Stomach (tissue), 9 donors: Measurements from ENCODE around the gene CST9L. TPM values are rescaled to one million over a fixed set of nuclear protein-coding genes. Genes with fewer than 3 reads are reported as not detected.

Experiments used
- DNase-seq, 2 donors: peaks; one replicate each; pipeline versions ENCODE4 v3.0.0 to v3.0.0-alpha.2; 2013 to 2019
- H3K27ac ChIP-seq, 5 donors: fragments of 200-600 bp in 4 of 5; sonication (generic) in 4 of 5; one replicate each; pipeline ENCODE4 v1.5.1; 2013 to 2019; ENCODE audit warnings: mild to moderate bottlenecking in 1 of 5, moderate library complexity in 1 of 5
- H3K27me3 ChIP-seq, 3 donors: fragments of 200-600 bp; sonication (generic); one replicate each; pipeline ENCODE4 v1.5.1; 2017 to 2019; ENCODE audit warnings: mixed run types in 1 of 3
- H3K36me3 ChIP-seq, 4 donors: fragments of 200-600 bp; sonication (generic); 1 replicate in 3 of 4; 2 replicates in 1 of 4; pipeline ENCODE4 v1.5.1; 2016 to 2019
- H3K4me1 ChIP-seq, 4 donors: fragments of 200-600 bp; sonication (generic); one replicate each; pipeline ENCODE4 v1.5.1; 2016 to 2019
- H3K4me3 ChIP-seq, 4 donors: fragments of 200-600 bp; sonication (generic) in 3 of 4; one replicate each; pipeline ENCODE4 v1.5.1; 2016 to 2019; ENCODE audit warnings: mild to moderate bottlenecking in 1 of 4
- H3K9me3 ChIP-seq, 4 donors: fragments of 200-600 bp; sonication (generic); one replicate each; pipeline ENCODE4 v1.5.1; 2016 to 2019
- CTCF ChIP-seq, 7 experiments: fragments of 450-650 bp in 4 of 7; fragments of 200-600 bp in 3 of 7; sonication (generic) in 3 of 7; IDR thresholded peaks; one replicate each; pipeline ENCODE4 v1.5.1; 2016 to 2019; ENCODE audit warnings: antibody characterized with exemption in 7 of 7, control low read depth in 2 of 7, mild to moderate bottlenecking in 1 of 7
- EP300 ChIP-seq: sonication (generic); formaldehyde crosslinking; IDR thresholded peaks from one replicate; pipeline ENCODE4 v1.6.1; 2017; ENCODE audit warnings: antibody characterized with exemption
- POLR2A ChIP-seq, 4 donors: fragments of 450-650 bp; IDR thresholded peaks; one replicate each; pipeline ENCODE4 v1.6.1; 2016; ENCODE audit warnings: antibody characterized with exemption in 4 of 4, control low read depth in 2 of 4, mild to moderate bottlenecking in 1 of 4, moderate library complexity in 1 of 4
- POLR2AphosphoS5 ChIP-seq, 3 donors: sonication (generic); formaldehyde crosslinking; IDR thresholded peaks; one replicate each; pipeline ENCODE4 v1.6.1; 2016; ENCODE audit warnings: antibody characterized with exemption in 3 of 3
- WGBS, 5 donors: extraction: QIAGEN DNeasy Blood & Tissue Kit in 3 of 5; methylation state at CpG; one replicate each; pipeline versions ENCODE4 v1.1.5 to v1.1.7; 2013 to 2018; 5-methylcytosine and 5-hydroxymethylcytosine counted together
- intact Hi-C: fragments of 100-400 bp; cut with DNase I; formaldehyde crosslinking; loops from one replicate; pipeline ENCODE4 v1.15.1; 2023; ENCODE audit warnings: low total_unique reads
- polyA plus RNA-seq, 3 donors: library from polyadenylated mRNA; stranded (reverse); fragments of 200-250 nt; gene quantifications; one replicate each; pipeline ENCODE4 v1.2.3, GENCODE V29; 2013
- total RNA-seq, 5 donors: library from RNA; depleted of rRNA; stranded (reverse); fragments of >200 nt; gene quantifications; one replicate each; pipeline versions ENCODE4 v1.1.0 to v1.2.3, GENCODE V29; 2014 to 2016
- donor health status: healthy with polysubstance abuse.
- donor health status: Bipolar disorder and iron deficiency.
- donor health status: healthy.

CST9L gene
- total and polyA plus RNA-seq, 8 donors, result not detected

DNA sequence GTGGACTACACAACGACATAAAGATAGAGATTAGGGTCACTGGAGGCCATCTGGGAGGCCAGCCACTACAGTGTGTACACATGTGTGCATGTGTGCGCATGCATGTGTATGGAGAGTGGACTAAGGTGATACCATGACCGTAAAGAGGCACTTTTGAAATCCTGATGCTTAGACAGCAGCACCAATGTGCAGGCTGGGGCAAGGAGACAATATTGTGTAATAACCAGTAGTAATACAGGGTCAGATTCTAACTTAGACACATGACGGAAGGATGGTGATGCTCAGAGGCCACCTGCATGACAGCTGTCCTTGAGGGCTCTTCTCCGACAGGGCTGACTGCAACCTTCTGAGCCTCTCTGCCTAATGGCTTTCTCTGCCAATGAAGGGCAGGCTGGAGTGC is 25.5 kb downstream of the CST9L start:
- WGBS, 5 donors, result 49 to 52% (median 51%) methylated on average over 5 of the region's 5 CpGs
- no peaks in the 10 kb centered on the region for H3K9me3 ChIP-seq
- peaks cover 0 to 7% (median 0%) of the 10 kb centered on the region in 3 donors for H3K27me3 ChIP-seq
- no peak for DNase-seq
- intact Hi-C loops, result no loop called here
- H3K4me3 ChIP-seq, result no peak overlapping the region
- H3K4me1 ChIP-seq, result no peaks in the 10 kb centered on the region
- no peak overlapping the region for H3K27ac ChIP-seq
- H3K36me3 ChIP-seq, result no peaks in the 10 kb centered on the region
- TF ChIP-seq EP300 (no peak), POLR2A (IDR thresholded peaks at IDR 0.05) (no peak), CTCF (IDR thresholded peaks at IDR 0.05) (no peak), POLR2AphosphoS5 (IDR thresholded peaks at IDR 0.05) (no peak)

DNA sequence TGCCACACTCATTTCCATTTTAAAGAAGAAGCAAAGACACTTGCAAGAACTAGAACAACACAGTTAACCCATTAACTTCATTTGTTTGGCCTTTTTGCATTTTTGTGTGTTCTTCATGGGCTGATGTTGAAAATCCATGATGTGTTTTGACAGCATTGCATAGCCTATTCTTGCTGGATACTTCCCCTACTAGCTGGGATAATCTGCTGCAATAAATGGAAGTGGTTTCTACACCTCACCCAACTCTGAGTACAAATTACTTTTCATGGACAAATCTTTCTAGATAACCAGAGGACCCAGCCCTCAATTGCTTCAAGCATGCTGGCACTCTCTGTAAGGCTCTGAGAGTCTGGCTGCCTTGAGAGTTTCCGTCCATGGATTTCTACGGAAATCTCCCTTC is 26.5 kb downstream of the CST9L start:
- H3K27me3 ChIP-seq, result peaks cover 0 to 7% (median 0%) of the 10 kb centered on the region in 3 donors
- H3K36me3 ChIP-seq, result no peaks in the 10 kb centered on the region
- no peaks in the 10 kb centered on the region for H3K4me1 ChIP-seq
- 82 to 87% (median 83%) methylated on average over 2 of the region's 2 CpGs for WGBS, 5 donors
- H3K4me3 ChIP-seq, result no peak overlapping the region
- H3K27ac ChIP-seq, result no peak overlapping the region
- H3K9me3 ChIP-seq, result no peaks in the 10 kb centered on the region
- no peak for DNase-seq
- TF ChIP-seq EP300, result no peak
- intact Hi-C loops, result no loop called here

DNA sequence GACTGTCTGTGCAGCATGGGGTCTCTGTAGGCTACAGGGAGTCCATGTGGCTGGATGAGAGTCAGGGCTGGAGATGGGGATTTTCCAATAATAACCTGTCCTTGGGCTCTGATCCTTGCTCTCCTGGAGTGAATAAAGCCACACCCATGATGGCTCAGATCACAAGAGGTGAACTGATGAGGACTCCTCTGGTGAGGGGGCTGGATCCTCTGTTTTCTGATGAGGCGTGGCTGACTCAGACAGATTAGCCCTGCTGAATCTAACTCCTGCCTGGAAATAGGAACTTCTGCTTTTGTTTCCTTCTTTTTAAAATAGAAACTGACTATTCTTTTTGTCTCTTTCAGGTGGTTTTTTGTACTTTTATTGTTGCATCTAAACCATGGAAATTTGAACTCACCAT is 27.0 kb downstream of the CST9L start:
- Histone ChIP-seq H3K4me3 (no peak overlapping the region), H3K9me3 (no peaks in the 10 kb centered on the region), H3K4me1 (no peaks in the 10 kb centered on the region), H3K27ac (no peak overlapping the region), H3K36me3 (no peaks in the 10 kb centered on the region), H3K27me3 (peaks cover 0 to 7% (median 0%) of the 10 kb centered on the region in 3 donors)
- TF ChIP-seq POLR2A (IDR thresholded peaks at IDR 0.05) (no peak), CTCF (IDR thresholded peaks at IDR 0.05) (no peak), EP300 (no peak), POLR2AphosphoS5 (IDR thresholded peaks at IDR 0.05) (no peak)
- no peak for DNase-seq
- intact Hi-C loops, result no loop called here
- WGBS, 5 donors, result 34 to 65% (median 50%) methylated on average over 1 of the region's 1 CpG

DNA sequence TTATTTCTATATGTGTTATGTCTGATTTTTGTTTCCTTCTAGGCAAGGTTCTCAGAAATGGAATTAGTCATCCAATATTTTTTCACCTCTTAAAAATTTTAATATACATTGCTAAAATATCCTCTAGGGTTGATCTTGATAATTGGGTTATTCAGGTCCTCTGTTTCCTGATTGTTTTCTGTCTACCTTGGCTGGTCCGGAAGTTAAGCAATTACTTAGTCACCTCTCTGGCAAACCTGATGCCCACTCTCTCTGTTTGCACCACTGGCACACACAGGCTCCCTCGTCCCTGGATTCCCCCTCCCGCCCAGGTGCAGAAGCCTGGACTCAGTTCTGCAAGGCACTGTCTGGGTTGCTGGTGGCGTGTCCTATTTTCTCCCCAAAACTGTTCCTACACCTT is 27.7 kb downstream of the CST9L start:
- no peak for DNase-seq
- peaks cover 0 to 7% (median 0%) of the 10 kb centered on the region in 3 donors for H3K27me3 ChIP-seq
- WGBS, 5 donors, result 64 to 74% (median 70%) methylated on average over 4 of the region's 4 CpGs
- TF ChIP-seq EP300 (no peak), POLR2A (IDR thresholded peaks at IDR 0.05) (no peak), POLR2AphosphoS5 (IDR thresholded peaks at IDR 0.05) (no peak), CTCF (IDR thresholded peaks at IDR 0.05) (no peak)
- no peaks in the 10 kb centered on the region for H3K4me1 ChIP-seq
- no peaks in the 10 kb centered on the region for H3K9me3 ChIP-seq
- no peak overlapping the region for H3K4me3 ChIP-seq
- intact Hi-C loops, result no loop called here
- H3K36me3 ChIP-seq, result no peaks in the 10 kb centered on the region
- no peak overlapping the region for H3K27ac ChIP-seq

DNA sequence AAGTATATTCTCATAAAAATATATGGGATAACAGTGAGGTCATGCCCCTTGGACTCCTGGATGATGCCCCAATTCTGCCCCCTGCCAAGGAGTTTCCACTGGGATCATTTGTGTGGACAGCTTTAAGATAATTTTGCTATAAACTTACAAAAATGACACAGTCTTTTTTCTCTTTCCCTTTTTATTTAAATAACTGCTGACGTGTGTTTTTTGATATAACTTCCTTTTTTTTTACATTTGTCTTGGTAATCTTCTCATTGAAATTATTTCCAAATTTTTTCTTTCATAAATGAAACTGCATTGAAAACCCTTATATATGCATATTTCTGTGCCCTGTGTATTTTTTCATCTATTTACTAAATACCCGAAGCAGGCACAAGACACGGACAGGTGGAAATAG is 31.3 kb downstream of the CST9L start:
- TF ChIP-seq EP300, result no peak
- TF ChIP-seq POLR2AphosphoS5 (IDR thresholded peaks at IDR 0.05), result no peak
- no peak for TF ChIP-seq CTCF (IDR thresholded peaks at IDR 0.05)
- no peak for TF ChIP-seq POLR2A (IDR thresholded peaks at IDR 0.05)
- no peaks in the 10 kb centered on the region for H3K4me1 ChIP-seq
- no peaks in the 10 kb centered on the region for H3K9me3 ChIP-seq
- 70 to 78% (median 75%) methylated on average over 3 of the region's 3 CpGs for WGBS, 5 donors
- peaks cover 0 to 7% (median 0%) of the 10 kb centered on the region in 3 donors for H3K27me3 ChIP-seq
- no peaks in the 10 kb centered on the region for H3K36me3 ChIP-seq
- H3K27ac ChIP-seq, result no peak overlapping the region
- H3K4me3 ChIP-seq, result no peak overlapping the region
- intact Hi-C loops, result no loop called here
- DNase-seq, result no peak
